ENCODE measurements around the gene SMYD3. TPM values are rescaled to one million over a fixed set of nuclear protein-coding genes. Genes with fewer than 3 reads are reported as not detected.

SMYD3 gene
- total and polyA plus RNA-seq, 2 of the 4 experiments (the other 2 are of a cell fraction), result 26.5 to 37.6 TPM

DNA sequence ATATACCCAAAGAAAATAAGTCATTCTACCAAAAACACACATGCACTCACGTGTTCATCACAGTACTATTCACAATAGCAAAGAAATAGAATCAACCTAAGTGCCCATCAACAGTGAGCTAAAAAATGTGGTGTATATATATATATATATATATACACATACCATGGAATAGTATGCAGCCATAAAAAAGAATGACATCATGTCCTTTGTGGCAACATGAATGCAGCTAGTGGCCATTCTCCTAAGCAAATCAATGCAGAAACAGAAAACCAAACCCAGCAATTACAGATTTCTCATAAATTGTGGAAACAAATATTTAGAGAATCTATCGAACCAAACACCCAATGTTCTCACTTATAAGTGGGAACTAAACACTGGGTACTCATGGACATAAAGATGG, 585.7 kb downstream of the SMYD3 start:
- CTCF ChIA-PET, result no interaction called here
- H3K27ac ChIP-seq (ENCODE audit: insufficient read depth, low read length), result no peak overlapping the region
- dilution Hi-C loops (cut with HindIII; ENCODE audit: low sequenced_read_pairs, unreplicated experiment), result no loop called here

More for the DNA sequence above, 585.7 kb downstream of the SMYD3 start:
- H3K9ac ChIP-seq (ENCODE audit: low read depth, low read length), result no peak overlapping the region
- H3K79me1 ChIP-seq (ENCODE audit: low read depth in 1 of 2, low read length in 2 of 2), result no peaks in the 10 kb centered on the region
- H4K91ac ChIP-seq (ENCODE audit: insufficient read depth, low read depth, low read length), result no peak overlapping the region
- intact Hi-C loops (cut with micrococcal nuclease), result no loop called here
- H2BK5ac ChIP-seq (ENCODE audit: low read depth, low read length, poor library complexity, severe bottlenecking), result no peak overlapping the region
- no peak overlapping the region for H2AK5ac ChIP-seq (ENCODE audit: low read depth, low read length)
- H4K20me1 ChIP-seq (ENCODE audit: insufficient read depth, low read length), result no peaks in the 10 kb centered on the region
- no peak overlapping the region for H2BK15ac ChIP-seq (ENCODE audit: low read depth, low read length)
- H2AFZ ChIP-seq (replicated peaks; ENCODE audit: low read length, poor library complexity), result no peak overlapping the region
- no peak overlapping the region for H3K4me3 ChIP-seq (ENCODE audit: insufficient read depth, low read depth, low read length)
- H3K23ac ChIP-seq (ENCODE audit: low read depth, low read length), result no peak overlapping the region
- H2BK20ac ChIP-seq (ENCODE audit: low read depth, low read length), result no peak overlapping the region
- H4K5ac ChIP-seq (ENCODE audit: low read depth, low read length), result no peak overlapping the region
- no peak for TF ChIP-seq CHD1 (IDR thresholded peaks at IDR 0.05; ENCODE audit: low read depth, low read length)
- TF ChIP-seq, protein P1, sequence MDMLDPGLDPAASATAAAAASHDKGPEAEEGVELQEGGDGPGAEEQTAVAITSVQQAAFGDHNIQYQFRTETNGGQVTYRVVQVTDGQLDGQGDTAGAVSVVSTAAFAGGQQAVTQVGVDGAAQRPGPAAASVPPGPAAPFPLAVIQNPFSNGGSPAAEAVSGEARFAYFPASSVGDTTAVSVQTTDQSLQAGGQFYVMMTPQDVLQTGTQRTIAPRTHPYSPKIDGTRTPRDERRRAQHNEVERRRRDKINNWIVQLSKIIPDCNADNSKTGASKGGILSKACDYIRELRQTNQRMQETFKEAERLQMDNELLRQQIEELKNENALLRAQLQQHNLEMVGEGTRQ (IDR thresholded peaks at IDR 0.05; ENCODE audit: low read depth, low read length), result no peak
- POLR2A ChIA-PET (ENCODE audit: unreplicated experiment), result no interaction called here
- DNase-seq, result no peak
- no peak overlapping the region for H3K56ac ChIP-seq (ENCODE audit: extremely low read depth, insufficient read depth, low read length)
- H3K27me3 ChIP-seq (ENCODE audit: control insufficient read depth, insufficient read depth, low read length), result no peaks in the 10 kb centered on the region
- no TSS peak for BruUV-seq (replicated peaks)
- no peak overlapping the region for H3K18ac ChIP-seq (ENCODE audit: low read depth, low read length)
- ATAC-seq (ENCODE audit: low read depth), result no peak
- no peak overlapping the region for H2AK9ac ChIP-seq (replicated peaks; ENCODE audit: low read depth, low read length, poor library complexity)
- H2BK120ac ChIP-seq (ENCODE audit: low read depth, low read length), result no peak overlapping the region
- H3K9me3 ChIP-seq (ENCODE audit: control insufficient read depth, insufficient read depth, low read length), result no peaks in the 10 kb centered on the region
- H3K9me1 ChIP-seq (ENCODE audit: insufficient read depth, low read length), result peaks cover 3% of the 10 kb centered on the region; the same call in 1 of the 2 replicates
- no peak overlapping the region for H3K14ac ChIP-seq (replicated peaks; ENCODE audit: low read depth, low read length)
- H3K4me2 ChIP-seq (ENCODE audit: low read depth, low read length), result no peak overlapping the region
- no peaks in the 10 kb centered on the region for H3K4me1 ChIP-seq (ENCODE audit: control insufficient read depth, insufficient read depth, low read length)
- H4K8ac ChIP-seq (ENCODE audit: low read depth in 2 of 2, low read length in 2 of 2), result no peak overlapping the region
- WGBS, 2 experiments (ENCODE audit: extremely low coverage in 2 of 2, insufficient read length in 1 of 2), result no CpG with 5 or more reads among the region's 2 CpGs
- no peaks in the 10 kb centered on the region for H3K36me3 ChIP-seq (ENCODE audit: control insufficient read depth, insufficient read depth, low read length)
- no peak overlapping the region for H3K4ac ChIP-seq (ENCODE audit: low read depth, low read length)
- in situ Hi-C loops (cut with MboI; ENCODE audit: low sequenced_read_pairs), result no loop called here
